Osteoblast (primary cell): Measurements from ENCODE around the gene LGALS1. TPM values are rescaled to one million over a fixed set of nuclear protein-coding genes. Genes with fewer than 3 reads are reported as not detected.

Experiments used
- DNase-seq: peaks from one replicate; pipeline ENCODE4 v3.0.0; 2011; ENCODE audit warnings: low spot score, mixed read lengths; ENCODE audit not compliant: insufficient read length; ENCODE audit errors: missing footprints
- H2AFZ ChIP-seq: 2 replicates; pipeline ENCODE4 v1.6.0; 2011; ENCODE audit warnings: mild to moderate bottlenecking, low read length
- H3K27ac ChIP-seq: 2 replicates; pipeline ENCODE4 v1.5.1; 2011; ENCODE audit warnings: mild to moderate bottlenecking, low read depth, low read length, moderate library complexity
- H3K27me3 ChIP-seq: 2 replicates; pipeline ENCODE4 v1.6.0; 2012; ENCODE audit warnings: mild to moderate bottlenecking, control low read depth, inconsistent platforms, low read length, moderate library complexity; ENCODE audit not compliant: insufficient read depth
- H3K36me3 ChIP-seq: 2 replicates; pipeline ENCODE4 v1.5.1; 2011; ENCODE audit warnings: mild to moderate bottlenecking, low read length, control low read depth, moderate library complexity; ENCODE audit not compliant: insufficient read depth
- H3K4me1 ChIP-seq: 2 replicates; pipeline ENCODE4 v1.5.1; 2011; ENCODE audit warnings: mild to moderate bottlenecking, low read length, control low read depth, moderate library complexity; ENCODE audit not compliant: insufficient read depth
- H3K4me2 ChIP-seq: 2 replicates; pipeline ENCODE4 v1.6.0; 2011; ENCODE audit warnings: mild to moderate bottlenecking, low read length; ENCODE audit not compliant: insufficient read depth
- H3K4me3 ChIP-seq: fragments of 200-600 bp; sonication (generic); 3 replicates; pipeline ENCODE4 v1.5.1; 2012; ENCODE audit warnings: mild to moderate bottlenecking, low read length, inconsistent platforms; ENCODE audit not compliant: insufficient read depth
- H3K79me2 ChIP-seq: 2 replicates; pipeline ENCODE4 v1.6.0; 2012; ENCODE audit warnings: mild to moderate bottlenecking, low read length, control low read depth, inconsistent platforms; ENCODE audit not compliant: insufficient read depth
- H3K9me3 ChIP-seq: 2 replicates; pipeline ENCODE4 v1.5.1; 2011; ENCODE audit warnings: low read depth, low read length, control low read depth
- H4K20me1 ChIP-seq: 2 replicates; pipeline ENCODE4 v1.6.0; 2012; ENCODE audit warnings: mild to moderate bottlenecking, low read length, control low read depth; ENCODE audit not compliant: insufficient read depth
- CTCF ChIP-seq: IDR thresholded peaks from 2 replicates; pipeline ENCODE4 v1.5.1; 2011; ENCODE audit warnings: mild to moderate bottlenecking, low read depth, low read length, moderate library complexity; ENCODE audit errors: extremely low read depth
- total RNA-seq: library from RNA; depleted of rRNA; stranded (reverse); fragments of >200 nt; gene quantifications from 2 replicates; pipeline ENCODE4 v1.2.3, GENCODE V29; 2012

The LGALS1 gene
- total RNA-seq, 1 donor, result 3,004 TPM

- Histone ChIP-seq H3K36me3 (peaks cover 19% of the 10 kb centered on the region), H4K20me1 (peaks cover 4% of the 10 kb centered on the region), H3K79me2 (peaks cover 9% of the 10 kb centered on the region), H3K27me3 (no peaks in the 10 kb centered on the region), H3K27ac (no peak overlapping the region), H3K4me2 (no peak overlapping the region), H3K4me1 (peaks cover 7% of the 10 kb centered on the region), H3K9me3 (no peaks in the 10 kb centered on the region), H2AFZ (no peak overlapping the region), H3K4me3 (no peak overlapping the region)
- DNase-seq, result peak; percentile 99
- peak; percentile 95 for TF ChIP-seq CTCF
Measured at GRCh38 chr22:37643225-37643847, 32.1 kb upstream of the LGALS1 start.

DNA sequence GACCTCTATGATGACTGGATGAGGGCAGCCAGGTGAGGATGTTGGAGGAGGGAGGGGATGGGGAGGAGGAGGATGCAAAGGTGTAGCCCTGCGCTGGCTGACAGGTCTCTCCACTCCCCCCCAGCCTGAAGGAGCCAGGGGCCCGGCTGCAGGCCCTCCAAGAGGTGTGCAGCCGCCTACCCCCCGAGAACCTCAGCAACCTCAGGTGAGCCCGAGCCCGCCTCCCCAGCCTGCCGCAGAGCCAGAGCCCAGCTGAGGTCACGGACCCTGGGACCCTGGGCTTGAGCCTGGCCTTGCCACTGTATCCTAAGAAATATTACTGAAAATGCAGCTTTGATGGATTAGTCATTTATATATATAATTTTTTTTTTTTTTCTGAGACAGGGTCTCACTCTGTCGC, 28.1 kb upstream of the LGALS1 start:
- Histone ChIP-seq H3K27me3 (no peaks in the 10 kb centered on the region), H3K27ac (no peak overlapping the region), H2AFZ (no peak overlapping the region), H3K4me1 (no peaks in the 10 kb centered on the region), H4K20me1 (peaks cover 4% of the 10 kb centered on the region), H3K79me2 (no peaks in the 10 kb centered on the region), H3K4me2 (no peak overlapping the region), H3K4me3 (no peak overlapping the region), H3K9me3 (no peaks in the 10 kb centered on the region), H3K36me3 (peaks cover 37% of the 10 kb centered on the region)
- TF ChIP-seq CTCF, result no peak
- no peak for DNase-seq

GRCh38 chr22:37647928-37648327, 27.5 kb upstream of the LGALS1 start:
- no peaks in the 10 kb centered on the region for H3K27me3 ChIP-seq
- H2AFZ ChIP-seq, result no peak overlapping the region
- no peak for DNase-seq
- H3K9me3 ChIP-seq, result no peaks in the 10 kb centered on the region
- no peak for TF ChIP-seq CTCF
- peaks cover 4% of the 10 kb centered on the region for H4K20me1 ChIP-seq
- H3K79me2 ChIP-seq, result no peaks in the 10 kb centered on the region
- no peak overlapping the region for H3K4me2 ChIP-seq
- no peak overlapping the region for H3K27ac ChIP-seq
- no peak overlapping the region for H3K4me3 ChIP-seq
- no peaks in the 10 kb centered on the region for H3K4me1 ChIP-seq
- H3K36me3 ChIP-seq, result peaks cover 38% of the 10 kb centered on the region

- DNase-seq, result no peak
- Histone ChIP-seq H3K27me3 (no peaks in the 10 kb centered on the region), H4K20me1 (no peaks in the 10 kb centered on the region), H3K79me2 (no peaks in the 10 kb centered on the region), H3K4me3 (no peak overlapping the region), H3K4me1 (no peaks in the 10 kb centered on the region), H3K36me3 (peaks cover 33% of the 10 kb centered on the region), H3K27ac (no peak overlapping the region), H3K4me2 (no peak overlapping the region), H2AFZ (no peak overlapping the region), H3K9me3 (no peaks in the 10 kb centered on the region)
- no peak for TF ChIP-seq CTCF
Measured at GRCh38 chr22:37650463-37651136, 24.8 kb upstream of the LGALS1 start.
